Panc1 (cell line): ENCODE measurements around the gene NOXA1. TPM values are rescaled to one million over a fixed set of nuclear protein-coding genes. Genes with fewer than 3 reads are reported as not detected.

Experiments
- ATAC-seq: fragments of 200-7000 bp; cut with Tn5 transposase; 2 replicates; pipeline ENCODE4 v1.9.1; 2020; ENCODE audit warnings: mild to moderate bottlenecking, moderate library complexity
- BruUV-seq: library from RNA; stranded (reverse); fragments of 400-500 nt; replicated peaks from 2 replicates; lab custom pipeline; 2021; lab: Mats Ljungman, UMichigan
- CTCF ChIA-PET: fragments of 300-600 bp; sonication (Branson Sonifier 250); formaldehyde crosslinking; loops from one replicate; lab custom pipeline; 2022; ENCODE audit warnings: antibody characterized with exemption; lab: Charles Lee
- POLR2A ChIA-PET: fragments of 300-600 bp; sonication (Branson Sonifier 250); formaldehyde crosslinking; loops from one replicate; lab custom pipeline; 2022; ENCODE audit warnings: antibody characterized with exemption; lab: Charles Lee
- DNase-seq: peaks from one replicate; pipeline ENCODE4 v3.0.0-alpha.2; 2010; ENCODE audit warnings: low read depth, low spot score
- H3K27ac ChIP-seq: 2 replicates; pipeline ENCODE4 v1.5.1; 2011; ENCODE audit warnings: mild to moderate bottlenecking, low read length, inconsistent platforms
- H3K27me3 ChIP-seq: fragments of 200-500 bp; sonication (Bioruptor generic); 2 replicates; pipeline ENCODE4 v1.6.0; 2014; ENCODE audit warnings: low read length, inconsistent platforms; ENCODE audit not compliant: control insufficient read depth, insufficient read depth
- H3K36me3 ChIP-seq: fragments of 200-500 bp; sonication (Bioruptor generic); 2 replicates; pipeline ENCODE4 v1.5.1; 2014; ENCODE audit warnings: inconsistent platforms, mild to moderate bottlenecking, low read length, moderate library complexity; ENCODE audit not compliant: control insufficient read depth, insufficient read depth
- H3K4me1 ChIP-seq: 2 replicates; pipeline ENCODE4 v1.5.1; 2011; ENCODE audit warnings: inconsistent platforms, mild to moderate bottlenecking, low read length, moderate library complexity; ENCODE audit not compliant: control insufficient read depth, insufficient read depth
- H3K4me3 ChIP-seq, 2 experiments: 2 replicates each; pipeline ENCODE4 v1.5.1; 2011 to 2012; ENCODE audit warnings: low read depth in 2 of 2, low read length in 2 of 2, mild to moderate bottlenecking in 2 of 2, inconsistent platforms in 1 of 2, moderate library complexity in 1 of 2
- H3K9me3 ChIP-seq: fragments of 200-500 bp; sonication (Bioruptor generic); 2 replicates; pipeline ENCODE4 v1.5.1; 2014; ENCODE audit warnings: low read depth, mild to moderate bottlenecking, inconsistent platforms, low read length, moderate library complexity; ENCODE audit not compliant: control insufficient read depth, insufficient read depth
- POLR2AphosphoS5 ChIP-seq: IDR thresholded peaks from 2 replicates; pipeline ENCODE4 v1.6.1; 2012; ENCODE audit warnings: mild to moderate bottlenecking, low read depth, low read length, moderate library complexity
- SIN3A ChIP-seq: IDR thresholded peaks from 2 replicates; pipeline ENCODE4 v1.6.1; 2012; ENCODE audit warnings: low read depth, mild to moderate bottlenecking, low read length, moderate library complexity, borderline replicate concordance; ENCODE audit not compliant: insufficient read depth
- TCF7L2 ChIP-seq: IDR thresholded peaks from 2 replicates; pipeline ENCODE4 v1.6.1; 2011; ENCODE audit warnings: mild to moderate bottlenecking, low read depth, low read length, inconsistent platforms
- in situ Hi-C: cut with HindIII; loops from 2 replicates; pipeline ENCODE4 v1.10.0; 2016; ENCODE audit warnings: low sequenced_read_pairs, low pct_unique_long_range_greater_than_20kb
- intact Hi-C: fragments of 100-400 bp; cut with micrococcal nuclease; formaldehyde crosslinking; loops from one replicate; pipeline ENCODE4 v1.10.0; 2022; ENCODE audit not compliant: unreplicated experiment
- total RNA-seq: library from RNA; stranded (reverse); gene quantifications from one replicate; pipeline ENCODE4 v1.2.1, GENCODE V29; 2021; ENCODE audit not compliant: unreplicated experiment
- TF ChIP-seq, protein P1 (sequence below), 2 experiments: IDR thresholded peaks; 2 replicates each; pipeline ENCODE4 v1.6.1; 2011 to 2012; ENCODE audit warnings: low read depth in 2 of 2, control low read depth in 1 of 2, low read length in 1 of 2, mild to moderate bottlenecking in 1 of 2, moderate library complexity in 1 of 2; ENCODE audit not compliant: insufficient read depth in 1 of 2
- TF ChIP-seq, protein P2 (sequence below): fragments of 450-650 bp; IDR thresholded peaks from 2 replicates; pipeline ENCODE4 v1.5.1; 2017; ENCODE audit warnings: mild to moderate bottlenecking

The NOXA1 gene
- total RNA-seq, 1 experiment from 2014 or later: 3.7 TPM

DNA sequence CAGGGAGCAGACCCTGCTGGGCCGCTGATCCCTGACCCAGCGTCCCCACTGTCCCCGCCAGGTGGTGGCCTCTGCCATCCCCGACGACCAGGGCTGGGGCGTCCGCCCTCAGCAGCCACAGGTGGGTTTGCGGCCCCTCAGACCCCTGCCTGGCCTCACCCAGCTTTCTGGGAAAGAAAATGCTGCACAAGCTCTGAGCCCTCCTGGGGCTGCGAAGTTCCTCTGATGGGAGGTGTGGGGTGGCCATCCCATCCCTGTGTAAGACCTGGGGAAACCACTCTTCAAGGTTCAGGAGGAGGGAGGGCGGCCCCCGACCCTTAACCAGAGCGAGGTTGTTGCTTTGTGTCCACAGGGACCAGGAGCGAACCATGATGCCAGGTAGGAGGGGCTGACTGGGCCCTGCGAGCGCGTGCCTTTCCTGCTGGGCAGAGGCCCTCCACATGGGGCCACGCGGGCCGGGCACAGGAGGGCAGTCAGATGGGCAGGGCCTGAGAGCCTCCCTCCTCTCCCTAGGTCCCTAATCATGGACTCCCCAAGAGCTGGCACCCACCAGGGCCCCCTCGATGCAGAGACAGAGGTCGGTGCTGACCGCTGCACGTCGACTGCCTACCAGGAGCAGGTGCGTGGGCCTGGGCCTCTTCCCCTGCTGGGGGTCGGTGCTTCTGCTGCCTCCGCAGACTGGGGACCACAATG lies 7.7 kb downstream of the NOXA1 start:
- Histone ChIP-seq H3K4me1 (peaks cover 11% of the 10 kb centered on the region), H3K27me3 (no peaks in the 10 kb centered on the region), H3K36me3 (no peaks in the 10 kb centered on the region), H3K27ac (no peak overlapping the region), H3K4me3 (no peak overlapping the region), H3K9me3 (no peaks in the 10 kb centered on the region)
- intact Hi-C loops (no loop called here), in situ Hi-C loops (no loop called here)
- CTCF ChIA-PET: no interaction called here
- POLR2A ChIA-PET: no interaction called here
- no TSS peak for BruUV-seq
- no peak for DNase-seq
- TF ChIP-seq, protein P1, sequence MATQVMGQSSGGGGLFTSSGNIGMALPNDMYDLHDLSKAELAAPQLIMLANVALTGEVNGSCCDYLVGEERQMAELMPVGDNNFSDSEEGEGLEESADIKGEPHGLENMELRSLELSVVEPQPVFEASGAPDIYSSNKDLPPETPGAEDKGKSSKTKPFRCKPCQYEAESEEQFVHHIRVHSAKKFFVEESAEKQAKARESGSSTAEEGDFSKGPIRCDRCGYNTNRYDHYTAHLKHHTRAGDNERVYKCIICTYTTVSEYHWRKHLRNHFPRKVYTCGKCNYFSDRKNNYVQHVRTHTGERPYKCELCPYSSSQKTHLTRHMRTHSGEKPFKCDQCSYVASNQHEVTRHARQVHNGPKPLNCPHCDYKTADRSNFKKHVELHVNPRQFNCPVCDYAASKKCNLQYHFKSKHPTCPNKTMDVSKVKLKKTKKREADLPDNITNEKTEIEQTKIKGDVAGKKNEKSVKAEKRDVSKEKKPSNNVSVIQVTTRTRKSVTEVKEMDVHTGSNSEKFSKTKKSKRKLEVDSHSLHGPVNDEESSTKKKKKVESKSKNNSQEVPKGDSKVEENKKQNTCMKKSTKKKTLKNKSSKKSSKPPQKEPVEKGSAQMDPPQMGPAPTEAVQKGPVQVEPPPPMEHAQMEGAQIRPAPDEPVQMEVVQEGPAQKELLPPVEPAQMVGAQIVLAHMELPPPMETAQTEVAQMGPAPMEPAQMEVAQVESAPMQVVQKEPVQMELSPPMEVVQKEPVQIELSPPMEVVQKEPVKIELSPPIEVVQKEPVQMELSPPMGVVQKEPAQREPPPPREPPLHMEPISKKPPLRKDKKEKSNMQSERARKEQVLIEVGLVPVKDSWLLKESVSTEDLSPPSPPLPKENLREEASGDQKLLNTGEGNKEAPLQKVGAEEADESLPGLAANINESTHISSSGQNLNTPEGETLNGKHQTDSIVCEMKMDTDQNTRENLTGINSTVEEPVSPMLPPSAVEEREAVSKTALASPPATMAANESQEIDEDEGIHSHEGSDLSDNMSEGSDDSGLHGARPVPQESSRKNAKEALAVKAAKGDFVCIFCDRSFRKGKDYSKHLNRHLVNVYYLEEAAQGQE (IDR thresholded peaks at IDR 0.05; ENCODE audit: insufficient read depth in 1 of 2, low read depth in 2 of 2, low read length in 1 of 2): no peak
- no peak for TF ChIP-seq POLR2AphosphoS5
- no peak for TF ChIP-seq SIN3A
- TF ChIP-seq, protein P2, sequence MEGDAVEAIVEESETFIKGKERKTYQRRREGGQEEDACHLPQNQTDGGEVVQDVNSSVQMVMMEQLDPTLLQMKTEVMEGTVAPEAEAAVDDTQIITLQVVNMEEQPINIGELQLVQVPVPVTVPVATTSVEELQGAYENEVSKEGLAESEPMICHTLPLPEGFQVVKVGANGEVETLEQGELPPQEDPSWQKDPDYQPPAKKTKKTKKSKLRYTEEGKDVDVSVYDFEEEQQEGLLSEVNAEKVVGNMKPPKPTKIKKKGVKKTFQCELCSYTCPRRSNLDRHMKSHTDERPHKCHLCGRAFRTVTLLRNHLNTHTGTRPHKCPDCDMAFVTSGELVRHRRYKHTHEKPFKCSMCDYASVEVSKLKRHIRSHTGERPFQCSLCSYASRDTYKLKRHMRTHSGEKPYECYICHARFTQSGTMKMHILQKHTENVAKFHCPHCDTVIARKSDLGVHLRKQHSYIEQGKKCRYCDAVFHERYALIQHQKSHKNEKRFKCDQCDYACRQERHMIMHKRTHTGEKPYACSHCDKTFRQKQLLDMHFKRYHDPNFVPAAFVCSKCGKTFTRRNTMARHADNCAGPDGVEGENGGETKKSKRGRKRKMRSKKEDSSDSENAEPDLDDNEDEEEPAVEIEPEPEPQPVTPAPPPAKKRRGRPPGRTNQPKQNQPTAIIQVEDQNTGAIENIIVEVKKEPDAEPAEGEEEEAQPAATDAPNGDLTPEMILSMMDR: no peak
- no peak for TF ChIP-seq TCF7L2
- ATAC-seq: no peak

DNA sequence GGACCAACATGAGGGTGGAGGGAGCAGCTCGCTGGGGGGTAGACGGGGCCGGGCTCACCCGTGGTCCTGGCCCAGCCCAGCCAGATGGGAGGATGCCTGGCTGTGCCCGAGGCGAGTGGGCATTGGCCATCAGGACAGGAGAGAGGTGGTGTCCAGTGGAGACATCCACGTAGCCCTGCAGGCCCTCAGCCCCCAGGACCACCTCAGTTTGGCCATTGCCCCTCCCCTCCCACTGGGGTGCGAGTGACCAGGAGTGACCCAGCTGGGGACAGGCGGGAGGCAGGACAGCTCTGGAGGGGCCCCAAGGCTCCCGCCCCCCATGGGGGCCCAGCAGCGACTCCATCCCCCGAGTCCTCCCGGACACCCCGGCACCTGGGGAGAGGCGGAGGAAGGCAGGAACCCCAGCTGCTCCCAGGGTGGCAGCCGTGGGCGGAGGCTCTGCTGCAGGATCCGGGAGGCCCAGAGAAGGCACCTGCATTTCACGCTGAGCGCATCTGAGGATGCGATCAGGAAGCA lies 8.3 kb downstream of the NOXA1 start:
- ATAC-seq: no peak
- no peak for DNase-seq
- ChIA-PET CTCF (no interaction called here), POLR2A (no interaction called here)
- intact Hi-C loops: no loop called here
- Histone ChIP-seq H3K36me3 (no peaks in the 10 kb centered on the region), H3K4me1 (peaks cover 12% of the 10 kb centered on the region), H3K4me3 (no peak overlapping the region), H3K27ac (no peak overlapping the region), H3K27me3 (no peaks in the 10 kb centered on the region), H3K9me3 (no peaks in the 10 kb centered on the region)
- in situ Hi-C loops: no loop called here
- no TSS peak for BruUV-seq
- TF ChIP-seq TCF7L2 (no peak), POLR2AphosphoS5 (no peak), SIN3A (no peak)
- TF ChIP-seq, protein P2: no peak
- TF ChIP-seq, protein P1 (IDR thresholded peaks at IDR 0.05; ENCODE audit: insufficient read depth in 1 of 2, low read depth in 2 of 2, low read length in 1 of 2): no peak
